ENCODE results near the gene GLB1L3.
"Not testable (repeated sequence)": the region's sequence is repeated elsewhere in the genome, so short reads cannot be mapped to it uniquely, and the experiment has no call there.

GLB1L3 gene

GRCh38 chr11:134252346-134253187, 23.6 kb upstream of the GLB1L3 start:
- no peak for DNase-seq (ENCODE audit: low read depth in 2 of 2)

- DNase-seq (ENCODE audit: low read depth in 2 of 2): peak; percentile 90 to 91
These were observed 22.8 kb upstream of the GLB1L3 start, which contains the start of the genes ACAD8 and THYN1 for GRCh38 chr11:134253188-134253993. TSS of gene ACAD8 (plus strand) at chr11:134253568. CDS start at chr11:134253601, 33 bp downstream. TSS of gene THYN1 (minus strand) at chr11:134253352. CDS start at chr11:134252882, 470 bp downstream.

DNA sequence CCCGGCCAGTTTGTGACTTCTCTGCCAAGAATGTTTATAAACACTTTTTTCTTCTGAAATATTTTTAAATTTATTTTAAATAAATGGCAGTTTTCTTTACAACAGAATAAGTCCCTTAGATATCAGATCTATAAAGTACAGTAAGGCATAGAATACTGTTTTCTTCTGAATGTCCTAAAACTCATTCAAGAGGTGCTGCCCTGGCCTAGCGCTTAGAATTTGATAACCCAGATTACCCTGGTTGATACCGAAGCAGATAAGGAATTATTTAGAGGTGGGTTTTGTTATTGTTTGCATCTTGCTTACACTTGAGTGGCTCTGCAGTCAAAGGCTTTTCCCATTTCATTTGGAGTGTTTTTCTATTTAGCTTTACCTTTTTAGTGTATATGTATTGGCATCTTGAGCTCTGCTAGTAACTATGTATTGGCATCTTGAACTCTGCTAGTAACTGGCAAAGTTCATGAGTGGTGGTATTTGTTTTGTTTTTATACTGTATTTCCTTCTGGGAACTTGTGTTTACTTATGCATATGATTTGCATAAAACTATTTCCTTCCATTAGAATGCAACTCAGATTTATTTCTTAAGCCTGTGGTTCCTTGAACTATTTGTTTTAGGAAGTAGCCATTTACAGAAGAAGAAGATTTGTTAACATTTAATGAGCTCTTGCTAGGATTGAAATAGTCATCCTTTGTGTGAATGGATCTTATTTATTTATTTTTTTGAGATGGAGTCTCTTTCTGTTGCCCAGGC, 21.6 kb upstream of the GLB1L3 start:
- DNase-seq (ENCODE audit: low read depth in 2 of 2): no peak

DNA sequence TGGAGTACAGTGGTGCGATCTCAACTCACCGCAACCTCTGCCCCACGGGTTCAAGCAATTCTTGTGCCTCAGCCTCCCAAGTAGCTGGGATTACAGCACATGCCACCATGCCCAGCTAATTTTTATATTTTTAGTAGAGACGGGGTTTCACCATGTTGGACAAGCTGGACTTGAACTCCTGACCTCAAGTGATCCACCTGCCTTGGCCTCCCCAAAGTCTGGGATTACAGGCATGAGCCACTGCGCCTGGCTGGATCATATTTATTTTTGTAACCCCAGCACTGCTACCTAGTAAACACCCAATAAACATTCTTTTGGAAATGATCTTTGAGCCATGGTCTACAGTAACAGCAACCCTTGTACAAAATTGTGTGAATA, 21.0 kb upstream of the GLB1L3 start:
- not testable (repeated sequence) for DNase-seq (ENCODE audit: low read depth in 2 of 2)

GRCh38 chr11:134257101-134257500, 19.1 kb upstream of the GLB1L3 start:
- no peak for DNase-seq (ENCODE audit: low read depth in 2 of 2)

- DNase-seq (ENCODE audit: low read depth in 2 of 2): no peak
These were observed 17.6 kb upstream of the GLB1L3 start for GRCh38 chr11:134258577-134258976.

- DNase-seq (ENCODE audit: low read depth in 2 of 2): no peak
These were observed 15.7 kb upstream of the GLB1L3 start for GRCh38 chr11:134260503-134260902.

DNA sequence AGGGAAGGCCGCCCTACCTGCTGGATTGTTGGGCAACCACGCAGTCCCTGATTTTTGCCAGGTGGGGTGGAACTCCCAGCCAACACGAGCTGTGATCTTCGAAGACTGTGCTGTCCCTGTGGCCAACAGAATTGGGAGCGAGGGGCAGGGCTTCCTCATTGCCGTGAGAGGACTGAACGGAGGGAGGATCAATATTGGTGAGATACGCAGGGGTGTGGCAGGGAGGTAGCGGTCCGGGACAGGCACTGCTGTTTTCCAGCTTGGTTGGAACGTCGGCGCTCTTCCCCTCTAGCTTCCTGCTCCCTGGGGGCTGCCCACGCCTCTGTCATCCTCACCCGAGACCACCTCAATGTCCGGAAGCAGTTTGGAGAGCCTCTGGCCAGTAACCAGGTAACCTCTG, 15.2 kb upstream of the GLB1L3 start:
- DNase-seq (ENCODE audit: low read depth in 2 of 2): no peak

DNA sequence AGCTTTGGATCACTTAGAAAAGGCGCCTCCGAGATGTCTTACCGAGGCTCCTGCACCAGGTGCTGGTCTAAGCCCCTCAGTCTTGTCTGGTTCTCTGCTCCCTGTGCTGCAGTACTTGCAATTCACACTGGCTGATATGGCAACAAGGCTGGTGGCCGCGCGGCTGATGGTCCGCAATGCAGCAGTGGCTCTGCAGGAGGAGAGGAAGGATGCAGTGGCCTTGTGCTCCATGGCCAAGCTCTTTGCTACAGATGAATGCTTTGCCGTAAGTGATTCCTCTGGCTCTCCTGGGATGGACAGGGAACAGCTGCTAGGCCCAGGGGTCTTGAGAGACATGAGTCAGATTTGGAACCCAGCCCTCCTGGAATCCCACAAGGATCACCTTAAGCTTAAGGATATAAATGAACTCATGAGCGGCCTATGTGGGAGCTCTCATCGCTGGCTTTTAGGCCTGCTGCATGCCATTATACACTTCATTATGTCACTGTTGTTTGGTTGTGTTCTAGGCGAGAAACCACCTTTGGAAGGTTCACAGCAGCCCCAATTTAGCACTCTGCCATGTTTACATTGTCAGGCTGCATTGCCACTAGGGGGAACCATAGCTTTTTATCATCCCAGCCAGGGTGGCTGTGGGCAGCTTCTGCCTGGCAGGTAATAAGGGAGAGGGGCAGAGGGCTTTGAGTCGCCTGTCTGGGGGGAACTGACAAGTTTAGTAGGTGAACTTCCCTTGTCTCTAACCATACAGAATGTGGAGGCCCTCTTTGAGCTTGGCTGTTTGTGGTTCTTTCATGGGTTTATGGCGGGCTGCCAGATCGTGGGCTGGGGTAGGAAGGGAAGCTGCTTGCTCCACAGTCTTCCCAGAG, 14.3 kb upstream of the GLB1L3 start:
- no peak for DNase-seq (ENCODE audit: low read depth in 2 of 2)

DNA sequence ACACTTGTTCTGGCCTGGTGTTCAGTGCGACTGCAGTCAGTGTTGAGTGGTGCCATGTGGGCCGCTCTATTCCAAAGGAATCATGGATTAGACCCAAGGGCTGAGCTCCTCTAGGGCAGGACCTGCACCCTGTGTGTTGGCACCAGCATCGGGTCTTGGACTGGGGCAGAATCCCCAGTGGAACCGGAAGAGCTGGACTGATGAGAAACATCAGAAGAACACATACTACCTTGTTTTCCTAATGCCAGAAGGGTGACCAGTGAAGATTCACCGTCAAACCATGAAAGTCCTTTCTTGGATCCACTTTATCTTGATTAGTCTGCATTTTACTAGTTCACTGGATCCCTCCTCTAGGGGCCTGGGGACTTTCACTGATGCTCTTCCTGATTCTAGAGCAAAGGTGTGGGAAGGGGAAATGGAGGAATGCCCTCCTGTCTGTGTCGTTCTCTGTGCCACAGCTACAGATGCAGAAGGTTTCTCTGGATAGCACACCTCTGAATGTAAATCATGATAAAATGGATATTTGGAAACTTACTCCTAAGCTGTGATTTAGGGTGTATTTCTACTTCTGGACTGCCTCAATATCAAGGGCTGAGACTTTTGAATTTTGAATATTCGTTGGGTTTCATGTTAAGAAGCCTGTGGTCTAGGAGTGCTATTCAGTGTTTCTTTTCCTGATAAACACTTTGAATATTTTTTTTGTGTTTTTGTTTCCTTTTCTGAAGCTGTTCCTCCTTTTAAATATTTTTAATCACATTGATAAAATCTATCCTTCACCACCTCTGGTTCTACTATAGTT, 11.0 kb upstream of the GLB1L3 start:
- DNase-seq (ENCODE audit: low read depth in 2 of 2): no peak

DNA sequence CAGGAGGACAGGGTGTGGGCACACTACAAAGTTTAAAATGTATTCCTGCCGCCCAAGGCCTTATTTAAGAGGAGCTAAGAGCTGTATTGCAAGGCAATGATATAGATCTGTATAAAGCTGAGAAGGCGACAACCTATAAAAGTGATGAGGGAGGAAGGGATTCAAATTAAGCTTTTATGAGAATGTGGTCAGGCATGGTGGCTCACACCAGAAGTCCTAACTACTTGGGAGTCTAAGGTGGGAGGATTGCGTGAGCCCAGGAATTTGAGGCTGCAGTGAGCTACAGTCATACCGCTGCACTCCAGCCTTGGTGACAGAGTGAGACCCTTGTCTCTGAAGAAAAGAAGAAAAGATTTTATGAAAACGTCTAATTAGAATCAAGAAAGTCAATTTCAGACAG, 9.7 kb upstream of the GLB1L3 start:
- DNase-seq (ENCODE audit: low read depth in 2 of 2): no peak

GRCh38 chr11:134266841-134267251, 9.3 kb upstream of the GLB1L3 start:
- no peak for DNase-seq (ENCODE audit: low read depth in 2 of 2)

- no peak for DNase-seq (ENCODE audit: low read depth in 2 of 2)
These were observed 8.7 kb upstream of the GLB1L3 start for GRCh38 chr11:134267461-134267860.

DNA sequence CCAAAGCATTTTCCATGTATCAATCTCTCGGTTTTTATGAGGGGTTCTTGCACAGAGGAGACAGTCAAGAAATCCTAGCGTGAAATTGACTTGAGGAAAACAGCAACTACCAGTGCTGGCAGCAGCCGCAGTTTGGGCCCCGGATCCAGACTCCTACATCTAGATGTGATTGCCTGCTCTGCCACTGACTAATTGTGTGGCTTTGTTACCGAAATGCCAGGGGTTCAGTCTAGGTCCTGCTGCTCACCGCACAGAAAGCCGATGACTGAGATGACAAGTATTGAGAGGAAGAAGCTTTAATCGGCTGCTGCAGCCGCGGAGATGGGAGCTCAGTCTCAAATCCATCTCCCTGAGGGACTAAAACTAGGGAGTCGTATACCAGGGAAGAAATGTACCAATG, 8.2 kb upstream of the GLB1L3 start:
- no peak for DNase-seq (ENCODE audit: low read depth in 2 of 2)

GRCh38 chr11:134270250-134270714, 5.9 kb upstream of the GLB1L3 start:
- no peak for DNase-seq (ENCODE audit: low read depth in 2 of 2)

DNA sequence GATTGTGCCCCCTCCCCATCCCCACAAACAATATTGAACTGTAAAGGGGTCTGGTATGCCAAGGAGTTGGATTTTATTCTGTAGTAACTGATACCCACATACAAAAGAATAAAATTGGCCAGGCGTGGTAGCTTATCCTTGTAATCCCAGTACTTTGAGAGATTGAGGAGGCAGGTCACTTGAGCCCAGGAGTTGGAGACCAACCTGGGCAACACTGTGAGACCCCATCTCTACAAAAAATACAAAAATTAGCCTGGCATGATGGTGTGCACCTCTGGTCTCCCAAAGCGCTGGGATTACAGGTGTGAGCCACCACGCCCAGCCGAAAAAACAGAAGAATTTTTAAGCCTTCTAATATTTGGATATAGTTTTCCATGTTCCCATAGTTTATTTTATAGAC, 4.2 kb upstream of the GLB1L3 start:
- no peak for DNase-seq (ENCODE audit: low read depth in 2 of 2)

- DNase-seq (ENCODE audit: low read depth in 2 of 2): no peak
These were observed 3.5 kb upstream of the GLB1L3 start for GRCh38 chr11:134272381-134273316.

DNA sequence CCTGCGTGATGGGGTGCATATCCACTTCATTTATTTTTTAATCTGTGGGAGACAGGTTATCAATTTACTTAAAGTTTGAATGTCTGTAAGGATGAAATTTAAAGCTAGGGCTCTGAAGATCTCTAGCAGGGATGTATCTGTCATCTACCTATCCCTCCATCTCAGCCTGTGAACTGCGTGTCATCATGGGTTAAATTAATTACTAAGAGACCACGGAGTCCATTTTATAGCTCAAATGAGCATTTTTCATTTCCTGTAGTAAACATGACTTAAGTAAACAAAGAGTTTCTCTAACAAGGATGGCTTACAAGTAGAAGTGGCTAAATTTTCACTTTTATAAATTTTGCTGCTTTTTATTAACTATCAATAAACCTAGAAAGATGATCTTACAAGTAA, 2.9 kb upstream of the GLB1L3 start:
- DNase-seq (ENCODE audit: low read depth in 2 of 2): no peak

DNA sequence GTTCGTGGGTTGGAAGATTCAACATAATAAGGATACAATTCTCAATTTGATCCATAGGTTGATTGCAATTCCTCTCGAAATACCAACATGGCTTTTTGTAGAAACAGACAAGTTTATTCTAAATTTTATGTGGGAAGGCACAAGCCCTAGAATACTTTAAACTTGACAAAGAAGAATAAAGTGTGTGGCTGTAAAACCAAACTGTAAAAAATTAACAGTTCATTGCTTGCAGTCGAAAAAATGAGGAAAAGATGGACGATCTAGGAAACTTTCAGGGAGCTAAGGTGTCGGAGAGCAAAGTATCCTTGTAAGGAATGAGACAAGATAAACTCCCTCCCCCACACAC, 1.0 kb upstream of the GLB1L3 start:
- no peak for DNase-seq (ENCODE audit: low read depth in 2 of 2)
